Fibroblast of lung (primary cell): Measurements from ENCODE around the gene NLRC3. TPM values are rescaled to one million over a fixed set of nuclear protein-coding genes. Genes with fewer than 3 reads are reported as not detected.

ENCODE experiments used
- DNase-seq, 2 donors: peaks; one replicate each; pipeline versions ENCODE4 v3.0.0 to v3.0.0-alpha.2; 2010; ENCODE audit warnings: low read depth in 2 of 2
- H2AFZ ChIP-seq: 2 replicates; pipeline ENCODE4 v1.5.1; 2012; ENCODE audit warnings: low read length, control low read depth, inconsistent platforms
- H3K27ac ChIP-seq: 2 replicates; pipeline ENCODE4 v1.5.1; 2011; ENCODE audit warnings: low read length, control low read depth; ENCODE audit not compliant: insufficient read depth
- H3K27me3 ChIP-seq: 2 replicates; pipeline ENCODE4 v1.5.1; 2011; ENCODE audit warnings: mild to moderate bottlenecking, low read length; ENCODE audit not compliant: control insufficient read depth, insufficient read depth
- H3K36me3 ChIP-seq: 2 replicates; pipeline ENCODE4 v1.5.1; 2011; ENCODE audit warnings: low read length; ENCODE audit not compliant: control insufficient read depth, insufficient read depth
- H3K4me1 ChIP-seq: 2 replicates; pipeline ENCODE4 v1.5.1; 2011; ENCODE audit warnings: low read length; ENCODE audit not compliant: control insufficient read depth, insufficient read depth; ENCODE audit errors: extremely low read depth
- H3K4me2 ChIP-seq: 2 replicates; pipeline ENCODE4 v1.5.1; 2011; ENCODE audit warnings: low read length, control low read depth; ENCODE audit not compliant: insufficient read depth; ENCODE audit errors: extremely low read depth
- H3K4me3 ChIP-seq, 4 experiments: fragments of 200-600 bp in 1 of 4; sonication (generic) in 1 of 4; replicated peaks in 1 of 4; 2 replicates each; pipeline ENCODE4 v1.5.1; 2011 to 2016; ENCODE audit warnings: low read length in 4 of 4, low read depth in 3 of 4, mild to moderate bottlenecking in 3 of 4, control low read depth in 2 of 4, inconsistent platforms in 1 of 4, mixed read lengths in 1 of 4; ENCODE audit not compliant: insufficient read depth in 1 of 4; ENCODE audit errors: control extremely low read depth in 1 of 4
- H3K79me2 ChIP-seq: 2 replicates; pipeline ENCODE4 v1.5.1; 2012; ENCODE audit warnings: mild to moderate bottlenecking, low read length, inconsistent platforms; ENCODE audit not compliant: control insufficient read depth, insufficient read depth
- H3K9ac ChIP-seq: 2 replicates; pipeline ENCODE4 v1.5.1; 2011; ENCODE audit warnings: mild to moderate bottlenecking, low read length, control low read depth; ENCODE audit not compliant: insufficient read depth
- H3K9me3 ChIP-seq: 2 replicates; pipeline ENCODE4 v1.5.1; 2012; ENCODE audit warnings: low read depth, low read length; ENCODE audit not compliant: control insufficient read depth, insufficient read depth
- H4K20me1 ChIP-seq: 2 replicates; pipeline ENCODE4 v1.5.1; 2011; ENCODE audit warnings: low read length; ENCODE audit not compliant: control insufficient read depth, insufficient read depth; ENCODE audit errors: extremely low read depth
- EZH2 ChIP-seq: IDR thresholded peaks from 2 replicates; pipeline ENCODE4 v1.5.1; 2012; ENCODE audit warnings: low read length, control low read depth, mild to moderate bottlenecking; ENCODE audit errors: missing control alignments
- polyA minus RNA-seq: library from RNA; depleted of rRNA, polyadenylated mRNA; stranded (reverse); fragments of >200 nt; gene quantifications from 2 replicates; pipeline ENCODE4 v1.2.3, GENCODE V29; 2011; ENCODE audit warnings: low replicate concordance
- polyA plus RNA-seq, 2 donors: library from polyadenylated mRNA; depleted of rRNA in 1 of 2; stranded (reverse) in 1 of 2; unstranded in 1 of 2; fragments of >200 nt; gene quantifications; 2 replicates each; pipeline ENCODE4 v1.2.1, GENCODE V29; 2011 to 2012; ENCODE audit warnings: missing spikeins in 1 of 2
- total RNA-seq: library from RNA; depleted of rRNA; stranded (reverse); fragments of >200 nt; gene quantifications from 2 replicates; pipeline ENCODE4 v1.2.1, GENCODE V29; 2014
- TF ChIP-seq, protein P1 (sequence below), 2 donors: IDR thresholded peaks in 1 of 2; conservative IDR thresholded peaks in 1 of 2; 1 replicate in 1 of 2; 2 replicates in 1 of 2; pipeline ENCODE4 v1.5.1; 2011 to 2012; ENCODE audit warnings: low read length in 2 of 2, control low read depth in 1 of 2, inconsistent platforms in 1 of 2, low read depth in 1 of 2, mild to moderate bottlenecking in 1 of 2

NLRC3 gene, protein sequence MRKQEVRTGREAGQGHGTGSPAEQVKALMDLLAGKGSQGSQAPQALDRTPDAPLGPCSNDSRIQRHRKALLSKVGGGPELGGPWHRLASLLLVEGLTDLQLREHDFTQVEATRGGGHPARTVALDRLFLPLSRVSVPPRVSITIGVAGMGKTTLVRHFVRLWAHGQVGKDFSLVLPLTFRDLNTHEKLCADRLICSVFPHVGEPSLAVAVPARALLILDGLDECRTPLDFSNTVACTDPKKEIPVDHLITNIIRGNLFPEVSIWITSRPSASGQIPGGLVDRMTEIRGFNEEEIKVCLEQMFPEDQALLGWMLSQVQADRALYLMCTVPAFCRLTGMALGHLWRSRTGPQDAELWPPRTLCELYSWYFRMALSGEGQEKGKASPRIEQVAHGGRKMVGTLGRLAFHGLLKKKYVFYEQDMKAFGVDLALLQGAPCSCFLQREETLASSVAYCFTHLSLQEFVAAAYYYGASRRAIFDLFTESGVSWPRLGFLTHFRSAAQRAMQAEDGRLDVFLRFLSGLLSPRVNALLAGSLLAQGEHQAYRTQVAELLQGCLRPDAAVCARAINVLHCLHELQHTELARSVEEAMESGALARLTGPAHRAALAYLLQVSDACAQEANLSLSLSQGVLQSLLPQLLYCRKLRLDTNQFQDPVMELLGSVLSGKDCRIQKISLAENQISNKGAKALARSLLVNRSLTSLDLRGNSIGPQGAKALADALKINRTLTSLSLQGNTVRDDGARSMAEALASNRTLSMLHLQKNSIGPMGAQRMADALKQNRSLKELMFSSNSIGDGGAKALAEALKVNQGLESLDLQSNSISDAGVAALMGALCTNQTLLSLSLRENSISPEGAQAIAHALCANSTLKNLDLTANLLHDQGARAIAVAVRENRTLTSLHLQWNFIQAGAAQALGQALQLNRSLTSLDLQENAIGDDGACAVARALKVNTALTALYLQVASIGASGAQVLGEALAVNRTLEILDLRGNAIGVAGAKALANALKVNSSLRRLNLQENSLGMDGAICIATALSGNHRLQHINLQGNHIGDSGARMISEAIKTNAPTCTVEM
- total RNA-seq (under 0.01 and 0.17 TPM in 2 replicates), polyA plus RNA-seq (not detected in 2 replicates), polyA minus RNA-seq (not detected in 2 replicates)
- polyA plus RNA-seq (2012) = 0.10 and 0.17 TPM in 2 replicates

DNA sequence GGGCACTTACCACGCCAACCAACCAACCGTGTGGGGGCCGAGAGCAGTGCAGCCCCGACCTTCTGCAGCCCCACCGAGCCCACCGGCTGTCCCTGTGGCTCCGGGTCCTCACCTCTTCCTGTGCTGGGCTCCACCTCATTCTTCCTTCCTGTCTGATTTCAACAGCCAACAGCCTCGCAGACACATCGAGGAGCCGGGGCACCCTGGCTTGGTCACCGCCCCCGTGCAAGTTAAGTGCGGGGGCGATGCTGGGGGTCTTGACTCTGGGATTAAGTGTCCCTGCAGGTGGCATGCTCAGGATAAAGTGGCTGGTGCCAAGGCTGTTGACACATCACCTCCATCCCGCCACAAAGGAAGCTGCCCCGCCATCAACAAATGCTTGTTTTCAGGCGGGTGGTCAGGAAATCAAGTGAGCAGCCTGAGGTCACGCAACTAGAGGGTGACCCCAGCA lies at the start of gene NLRC3:
Gene NLRC3 (minus strand): TSS at position 102 of the 451 bp plus-strand sequence. CDS start 12,367 bp downstream, outside the sequence.
- H3K4me3 ChIP-seq = no peak within 1 kb of the TSS
- no peak within 1 kb of the TSS for H3K27ac ChIP-seq
- no peak within 1 kb of the TSS for H2AFZ ChIP-seq
- TF ChIP-seq, protein P1, sequence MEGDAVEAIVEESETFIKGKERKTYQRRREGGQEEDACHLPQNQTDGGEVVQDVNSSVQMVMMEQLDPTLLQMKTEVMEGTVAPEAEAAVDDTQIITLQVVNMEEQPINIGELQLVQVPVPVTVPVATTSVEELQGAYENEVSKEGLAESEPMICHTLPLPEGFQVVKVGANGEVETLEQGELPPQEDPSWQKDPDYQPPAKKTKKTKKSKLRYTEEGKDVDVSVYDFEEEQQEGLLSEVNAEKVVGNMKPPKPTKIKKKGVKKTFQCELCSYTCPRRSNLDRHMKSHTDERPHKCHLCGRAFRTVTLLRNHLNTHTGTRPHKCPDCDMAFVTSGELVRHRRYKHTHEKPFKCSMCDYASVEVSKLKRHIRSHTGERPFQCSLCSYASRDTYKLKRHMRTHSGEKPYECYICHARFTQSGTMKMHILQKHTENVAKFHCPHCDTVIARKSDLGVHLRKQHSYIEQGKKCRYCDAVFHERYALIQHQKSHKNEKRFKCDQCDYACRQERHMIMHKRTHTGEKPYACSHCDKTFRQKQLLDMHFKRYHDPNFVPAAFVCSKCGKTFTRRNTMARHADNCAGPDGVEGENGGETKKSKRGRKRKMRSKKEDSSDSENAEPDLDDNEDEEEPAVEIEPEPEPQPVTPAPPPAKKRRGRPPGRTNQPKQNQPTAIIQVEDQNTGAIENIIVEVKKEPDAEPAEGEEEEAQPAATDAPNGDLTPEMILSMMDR (conservative IDR thresholded peaks at IDR 0.05 in 1 of 2, IDR thresholded peaks at IDR 0.05 in 1 of 2; ENCODE audit: low read depth in 1 of 2, low read length in 2 of 2) = no peak
- no peak for TF ChIP-seq EZH2
- no peaks in the 10 kb centered on the region for H3K79me2 ChIP-seq
- no peaks in the 10 kb centered on the region for H3K9me3 ChIP-seq
- no peaks in the 10 kb centered on the region for H4K20me1 ChIP-seq
- H3K36me3 ChIP-seq = no peaks in the 10 kb centered on the region
- no peak for DNase-seq
- H3K4me2 ChIP-seq = no peak within 1 kb of the TSS
- H3K4me1 ChIP-seq = no peaks in the 10 kb centered on the region
- no peak within 1 kb of the TSS for H3K9ac ChIP-seq
- H3K27me3 ChIP-seq = no peaks in the 10 kb centered on the region

DNA sequence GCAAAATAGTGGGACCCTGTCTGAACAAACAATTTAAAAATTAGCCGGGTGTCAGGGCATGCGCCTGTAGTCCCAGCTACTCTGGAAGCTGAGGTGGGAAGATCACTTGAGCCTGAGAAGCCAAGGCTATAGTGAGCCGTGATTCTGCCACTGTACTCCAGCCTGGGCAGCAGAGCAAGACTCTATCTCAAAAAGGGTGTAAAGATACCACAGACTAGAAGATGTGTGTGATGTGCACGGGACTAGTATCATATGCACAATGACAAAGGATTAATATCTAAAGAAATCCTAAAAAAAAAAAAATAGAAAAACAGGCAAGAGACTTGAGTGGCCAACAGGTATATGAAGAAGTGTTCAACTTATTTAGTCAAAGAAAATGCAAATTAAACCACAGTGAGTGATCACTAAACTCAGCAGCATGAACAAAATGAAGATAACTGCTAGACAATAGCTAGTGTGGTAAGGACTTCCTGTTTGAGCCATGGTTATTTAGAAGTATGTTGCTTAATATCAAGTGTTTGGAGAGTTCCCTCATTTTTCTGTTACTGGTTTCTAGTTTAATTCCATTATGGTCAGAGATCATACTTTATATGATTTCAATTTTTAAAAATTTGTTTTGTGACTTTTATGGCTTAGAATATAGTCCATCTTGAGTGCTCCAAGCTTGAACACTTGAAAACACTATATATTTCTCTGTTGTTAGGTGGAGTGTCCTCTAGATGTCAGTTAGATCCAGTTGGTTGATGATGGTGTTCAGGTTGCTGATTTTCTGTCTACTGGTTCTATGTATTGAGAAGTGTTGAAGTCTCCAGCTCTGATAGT lies 48.9 kb upstream of the NLRC3 start:
- Histone ChIP-seq H3K4me1 (no peaks in the 10 kb centered on the region), H3K4me3 (no peak overlapping the region), H4K20me1 (no peaks in the 10 kb centered on the region), H3K27ac (no peak overlapping the region), H3K36me3 (no peaks in the 10 kb centered on the region), H3K9me3 (no peaks in the 10 kb centered on the region), H3K79me2 (no peaks in the 10 kb centered on the region), H3K9ac (no peak overlapping the region), H3K4me2 (no peak overlapping the region), H2AFZ (no peak overlapping the region), H3K27me3 (no peaks in the 10 kb centered on the region)
- DNase-seq = peak in 1 of 2 donors; percentile 39
- TF ChIP-seq, protein P1 (conservative IDR thresholded peaks at IDR 0.05 in 1 of 2, IDR thresholded peaks at IDR 0.05 in 1 of 2; ENCODE audit: low read depth in 1 of 2, low read length in 2 of 2) = no peak
- no peak for TF ChIP-seq EZH2
